Thyroid gland (tissue), 4 donors: ENCODE measurements around the gene EXOC4.

Source experiments
- CTCF ChIP-seq, 6 experiments: fragments of 200-600 bp in 3 of 6; fragments of 450-650 bp in 3 of 6; sonication (generic) in 3 of 6; IDR thresholded peaks; one replicate each; pipeline ENCODE4 v1.5.1; 2016 to 2019; ENCODE audit warnings: antibody characterized with exemption in 6 of 6, mild to moderate bottlenecking in 2 of 6, inconsistent platforms in 1 of 6, moderate library complexity in 1 of 6
- POLR2A ChIP-seq, 2 donors: fragments of 450-650 bp; IDR thresholded peaks; one replicate each; pipeline ENCODE4 v1.6.1; 2017; ENCODE audit warnings: antibody characterized with exemption in 2 of 2, mild to moderate bottlenecking in 2 of 2, moderate library complexity in 1 of 2

GRCh38 chr7:133702078-133702477 lies 449.2 kb downstream of the EXOC4 start:
- TF ChIP-seq CTCF (IDR thresholded peaks at IDR 0.05) (no peak), POLR2A (IDR thresholded peaks at IDR 0.05) (no peak)
